ENCODE data around the gene EPGN. TPM values are rescaled to one million over a fixed set of nuclear protein-coding genes. Genes with fewer than 3 reads are reported as not detected.

EPGN gene
- total and polyA plus RNA-seq, 2 of the 13 experiments (the other 11 are each of a cell fraction or from before 2014, with no cell fraction given), result not detected

- no peak for TF ChIP-seq ZNF879 (CRISPR knock-in tag; IDR thresholded peaks at IDR 0.05)
Observed at GRCh38 chr4:74262522-74262921, 45.7 kb upstream of the EPGN start (continued).

DNA sequence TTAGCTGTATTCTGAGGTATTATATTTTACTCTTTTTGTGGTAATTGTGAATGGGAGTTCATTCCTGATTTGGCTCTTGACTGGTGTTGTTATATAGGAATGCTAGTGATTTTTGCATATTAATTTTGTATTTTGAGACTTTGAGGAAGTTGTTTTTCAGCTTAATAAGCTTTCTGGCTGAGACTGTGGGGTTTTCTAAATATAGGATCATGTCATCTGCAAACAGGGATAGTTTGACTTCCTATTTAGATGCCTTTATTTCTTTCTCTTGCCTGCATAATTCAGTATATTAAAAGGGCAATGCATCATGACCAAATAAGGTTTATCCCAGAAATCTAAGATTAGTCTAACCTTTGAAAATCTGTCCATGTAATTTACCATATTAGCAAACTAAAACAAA is 44.7 kb upstream of the EPGN start:
- Histone ChIP-seq H3K4me2 (ENCODE audit: low read depth, low read length) (no peak overlapping the region), H3K4me1 (ENCODE audit: insufficient read depth, low read length) (no peaks in the 10 kb centered on the region), H3K27ac (ENCODE audit: extremely low read length, insufficient read depth, low read length) (no peak overlapping the region), H3K9ac (ENCODE audit: insufficient read depth, low read depth, low read length) (no peak overlapping the region), H3K9me3 (ENCODE audit: low read length) (no peaks in the 10 kb centered on the region), H2AFZ (ENCODE audit: low read length) (no peak overlapping the region), H3K4me3 (replicated peaks in 1 of 3; ENCODE audit: insufficient read depth in 1 of 3, low read depth in 2 of 3, low read length in 3 of 3) (no peak overlapping the region), H3K79me2 (ENCODE audit: insufficient read depth, low read length) (no peaks in the 10 kb centered on the region), H3K36me3 (replicated peaks in 1 of 2; ENCODE audit: control insufficient read depth in 1 of 2, insufficient read depth in 2 of 2, low read length in 2 of 2) (no peaks in the 10 kb centered on the region), H3K27me3 (ENCODE audit: control insufficient read depth in 1 of 2, insufficient read depth in 2 of 2, low read length in 2 of 2) (no peaks in the 10 kb centered on the region), H4K20me1 (ENCODE audit: insufficient read depth, low read length) (no peaks in the 10 kb centered on the region)
- in situ Hi-C loops (cut with HindIII; ENCODE audit: extremely low pct_ligation_motif_present, low pct_unique_long_range_greater_than_20kb), result no loop called here
- DNase-seq (ENCODE audit: low spot score) (no peak), FAIRE-seq (no peak), ATAC-seq (no peak)
- TF ChIP-seq ZC3H4 (CRISPR knock-in tag; IDR thresholded peaks at IDR 0.05; ENCODE audit: borderline replicate concordance) (no peak), NFKBIZ (CRISPR knock-in tag; IDR thresholded peaks at IDR 0.05) (no peak), ATF7 (IDR thresholded peaks at IDR 0.05) (no peak), ATF7 (CRISPR knock-in tag; IDR thresholded peaks at IDR 0.05) (no peak)
- no TSS peak for BruUV-seq (replicated peaks)
- CTCF ChIA-PET (ENCODE audit: low intra/inter-chr PET ratio, low total read pairs), result no interaction called here
- POLR2A ChIA-PET, result no interaction called here
- intact Hi-C loops (cut with micrococcal nuclease; ENCODE audit: unreplicated experiment), result no loop called here

DNA sequence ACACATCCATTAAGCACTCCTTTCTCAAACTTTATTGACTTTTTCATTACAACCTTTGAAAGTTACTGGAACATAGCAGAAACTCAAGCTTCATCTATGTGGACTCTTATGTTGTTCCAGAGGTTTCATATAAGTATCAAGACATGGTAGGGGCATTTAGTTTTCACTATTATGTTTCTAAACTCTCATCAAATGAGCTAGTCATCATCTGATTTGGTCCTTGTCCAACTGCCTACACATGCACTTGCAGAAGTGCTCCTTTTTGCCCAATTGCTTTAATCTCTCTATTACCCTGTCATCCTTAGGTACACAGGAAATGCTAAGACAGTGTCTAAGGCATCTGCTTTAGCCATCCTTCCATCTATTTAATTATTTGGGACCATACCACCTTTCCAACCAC is 42.2 kb upstream of the EPGN start:
- no peaks in the 10 kb centered on the region for H4K20me1 ChIP-seq (ENCODE audit: insufficient read depth, low read length)

More for the DNA sequence above, 42.2 kb upstream of the EPGN start:
- H3K9ac ChIP-seq (ENCODE audit: insufficient read depth, low read depth, low read length), result no peak overlapping the region
- H3K4me3 ChIP-seq (replicated peaks in 1 of 3; ENCODE audit: insufficient read depth in 1 of 3, low read depth in 2 of 3, low read length in 3 of 3), result no peak overlapping the region
- no peaks in the 10 kb centered on the region for H3K79me2 ChIP-seq (ENCODE audit: insufficient read depth, low read length)
- CTCF ChIA-PET (ENCODE audit: low intra/inter-chr PET ratio, low total read pairs), result no interaction called here
- H3K4me2 ChIP-seq (ENCODE audit: low read depth, low read length), result no peak overlapping the region
- in situ Hi-C loops (cut with HindIII; ENCODE audit: extremely low pct_ligation_motif_present, low pct_unique_long_range_greater_than_20kb) (no loop called here), intact Hi-C loops (cut with micrococcal nuclease; ENCODE audit: unreplicated experiment) (no loop called here)
- H3K27me3 ChIP-seq (ENCODE audit: control insufficient read depth in 1 of 2, insufficient read depth in 2 of 2, low read length in 2 of 2), result no peaks in the 10 kb centered on the region
- no peaks in the 10 kb centered on the region for H3K36me3 ChIP-seq (replicated peaks in 1 of 2; ENCODE audit: control insufficient read depth in 1 of 2, insufficient read depth in 2 of 2, low read length in 2 of 2)
- POLR2A ChIA-PET, result no interaction called here
- BruUV-seq (replicated peaks), result no TSS peak
- no peaks in the 10 kb centered on the region for H3K9me3 ChIP-seq (ENCODE audit: low read length)
- no peak for FAIRE-seq
- TF ChIP-seq RFX1 (IDR thresholded peaks at IDR 0.05) (no peak), CC2D1A (CRISPR knock-in tag; IDR thresholded peaks at IDR 0.05) (no peak), KDM5B (CRISPR knock-in tag; IDR thresholded peaks at IDR 0.05; ENCODE audit: borderline replicate concordance) (no peak), ZNF543 (CRISPR knock-in tag; IDR thresholded peaks at IDR 0.05) (no peak), MXI1 (IDR thresholded peaks at IDR 0.05; ENCODE audit: borderline replicate concordance, low read depth, low read length) (no peak), ZNF7 (CRISPR knock-in tag; IDR thresholded peaks at IDR 0.05) (no peak), ARNT (IDR thresholded peaks at IDR 0.05) (no peak), ZBTB43 (CRISPR knock-in tag; conservative IDR thresholded peaks at IDR 0.05) (no peak), UBTF (CRISPR knock-in tag; IDR thresholded peaks at IDR 0.05) (no peak), SUZ12 (IDR thresholded peaks at IDR 0.05; ENCODE audit: low read depth, low read length) (no peak)
- H2AFZ ChIP-seq (ENCODE audit: low read length), result no peak overlapping the region
- H3K4me1 ChIP-seq (ENCODE audit: insufficient read depth, low read length), result no peaks in the 10 kb centered on the region
- no peak overlapping the region for H3K27ac ChIP-seq (ENCODE audit: extremely low read length, insufficient read depth, low read length)
- no peak for ATAC-seq
- no peak for DNase-seq (ENCODE audit: low spot score)
